Measurements from ENCODE around the gene ATP2B3.

ATP2B3 gene

DNA sequence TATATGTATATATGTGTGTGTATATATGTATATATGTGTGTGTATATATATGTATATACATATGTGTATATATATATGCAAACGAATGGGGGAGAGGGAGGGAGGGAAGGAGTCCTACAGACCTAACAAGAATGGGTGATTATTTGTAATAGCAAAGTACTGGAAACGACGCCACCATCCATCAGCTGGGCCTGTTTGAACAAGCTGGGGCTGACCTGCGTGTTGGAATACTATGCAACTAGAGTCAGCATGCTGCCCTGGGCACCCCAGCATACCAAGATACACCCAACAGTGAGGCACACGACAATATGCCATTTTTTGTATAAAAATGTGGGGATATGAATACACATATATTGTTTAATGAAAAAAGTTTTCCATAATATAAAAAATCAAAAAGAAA lies 103.1 kb downstream of the ATP2B3 start:
- no peak for DNase-seq (ENCODE audit: low read depth)

DNA sequence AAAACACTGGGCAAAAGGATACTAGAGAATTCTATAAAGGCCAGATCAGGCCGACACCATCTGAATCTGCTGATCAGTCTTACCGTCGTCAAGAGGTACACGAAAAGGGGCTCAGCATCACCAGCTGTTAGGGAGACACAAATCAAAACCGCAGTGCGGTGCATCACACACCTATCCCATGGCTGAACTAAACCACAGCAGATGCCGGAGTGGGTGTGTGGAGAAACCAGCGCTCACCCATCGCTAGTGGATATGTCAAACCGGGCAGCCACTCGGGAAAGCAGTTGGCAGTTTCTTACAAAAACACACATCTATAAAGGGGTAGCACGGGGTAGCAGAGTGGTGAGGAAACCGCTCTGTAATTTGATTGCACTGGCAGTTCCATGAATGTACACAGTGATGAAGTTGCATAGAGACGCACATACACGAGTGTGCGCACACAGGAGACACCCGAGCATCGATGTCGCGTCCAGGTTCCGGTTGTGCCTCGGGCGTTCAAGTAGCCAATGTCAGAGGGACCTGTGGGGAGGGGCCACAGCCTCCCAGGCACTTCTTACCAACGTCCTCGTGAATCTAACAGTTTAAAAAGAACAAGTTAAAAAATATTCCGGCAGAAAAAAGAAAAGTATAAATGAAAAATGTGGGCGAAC lies 104.6 kb downstream of the ATP2B3 start:
- no peak for DNase-seq (ENCODE audit: low read depth)

DNA sequence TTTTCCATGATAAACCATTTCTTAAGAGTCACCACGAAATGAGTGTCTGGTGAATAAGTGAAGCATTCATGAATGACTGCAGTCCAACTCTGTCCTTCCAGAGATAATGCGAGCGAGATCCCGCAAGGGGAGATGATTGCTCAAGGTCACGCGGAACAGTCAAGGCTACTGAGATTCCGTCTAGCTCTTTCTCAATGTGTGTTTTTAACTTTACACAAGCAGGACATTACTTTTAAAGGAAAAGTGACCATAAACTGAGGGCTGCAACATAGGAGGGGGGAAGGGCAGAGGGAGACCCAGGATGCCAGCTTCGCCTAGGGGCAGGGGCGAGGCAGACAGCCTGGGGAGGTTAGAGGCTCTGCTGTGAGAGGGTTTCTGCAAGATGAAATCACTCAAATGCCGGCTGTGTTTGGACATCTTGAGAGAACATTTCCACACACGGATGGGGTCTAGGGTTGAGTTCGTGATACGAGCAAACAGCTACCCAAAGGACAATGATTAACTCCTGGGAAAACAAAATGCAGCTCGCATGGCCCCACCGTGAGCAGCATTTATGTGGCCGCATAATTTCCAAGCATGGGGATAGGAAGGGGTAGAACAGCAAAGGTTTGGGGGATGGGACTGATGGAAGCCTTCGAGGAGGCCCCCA lies 105.3 kb downstream of the ATP2B3 start:
- DNase-seq (ENCODE audit: low read depth): no peak

DNA sequence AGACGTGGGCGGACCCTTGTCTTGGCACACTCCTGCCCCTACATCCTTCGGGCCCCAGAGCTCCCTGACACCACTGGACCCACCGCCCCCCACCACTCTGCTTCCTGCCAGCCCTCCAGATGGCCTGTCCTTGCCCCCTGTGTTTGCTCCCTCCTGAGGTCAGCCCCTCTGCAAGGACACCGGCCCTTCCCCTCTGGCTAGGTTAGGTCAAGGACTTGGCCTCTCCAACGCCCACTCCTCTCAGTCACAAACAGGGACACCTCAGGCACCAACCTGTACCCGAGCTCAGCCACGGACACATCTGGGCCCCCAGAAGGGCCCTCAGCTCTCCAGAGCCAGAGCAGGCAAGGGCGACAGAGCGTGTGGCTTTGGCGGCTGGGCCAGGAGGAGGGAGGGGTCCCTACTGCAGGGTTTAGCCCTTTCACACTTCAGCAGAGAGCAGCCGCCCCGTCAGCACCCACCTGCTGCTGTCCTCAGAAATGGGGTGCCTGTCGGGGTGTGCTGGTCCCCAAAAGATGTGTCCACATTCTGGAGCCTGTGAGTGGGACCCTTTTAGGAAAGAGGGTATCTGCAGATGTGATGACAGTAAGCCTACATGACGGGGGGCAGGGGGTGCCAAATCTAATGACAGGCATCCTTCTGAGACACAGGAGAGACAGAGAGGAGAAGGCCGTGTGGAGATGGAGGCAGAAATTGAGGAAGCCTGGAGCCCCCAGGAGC lies 106.0 kb downstream of the ATP2B3 start:
- no peak for DNase-seq (ENCODE audit: low read depth)

DNA sequence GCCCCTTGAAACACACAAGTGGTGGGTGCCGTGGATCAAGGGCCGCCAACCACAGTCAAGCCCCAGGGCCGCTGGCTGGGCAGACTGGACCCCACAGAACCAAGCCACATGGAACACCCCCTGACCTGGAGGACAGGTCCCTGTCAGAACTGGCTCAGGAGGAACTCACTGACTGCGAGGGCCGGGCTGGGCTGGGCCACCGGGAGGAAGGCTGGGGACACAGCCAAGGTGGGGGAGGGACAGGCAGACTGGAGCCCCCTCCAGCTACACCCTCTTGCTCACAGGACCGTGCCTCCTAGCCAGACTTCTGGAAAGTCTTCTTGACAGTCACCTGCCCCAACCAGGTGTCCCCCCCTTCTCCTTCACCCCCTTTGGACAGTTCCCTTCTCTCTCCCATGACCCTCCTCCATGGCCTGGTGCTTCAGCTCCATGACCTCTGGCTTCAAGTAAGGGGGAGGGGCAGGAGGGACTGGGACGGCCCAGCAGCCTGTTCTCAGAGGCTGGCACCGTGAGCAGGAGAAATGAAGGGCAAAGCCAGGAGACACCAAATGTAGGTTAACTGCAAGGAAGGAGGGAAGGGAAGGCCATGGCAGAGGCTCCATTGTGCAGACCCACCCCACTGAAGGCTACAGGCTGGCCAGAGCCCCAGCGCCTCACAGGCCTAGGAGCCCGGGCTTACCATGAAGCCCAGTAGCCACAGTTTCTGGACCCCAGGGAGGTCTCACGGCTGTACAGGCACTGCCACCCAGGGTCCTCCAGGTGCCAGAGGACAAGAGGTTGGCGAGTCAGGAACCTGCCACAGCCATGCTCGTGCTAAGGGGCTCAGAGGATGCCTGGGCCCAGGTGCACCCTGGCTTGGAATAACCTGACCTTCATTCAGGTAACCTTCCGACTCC lies 107.0 kb downstream of the ATP2B3 start:
- no peak for DNase-seq (ENCODE audit: low read depth)

DNA sequence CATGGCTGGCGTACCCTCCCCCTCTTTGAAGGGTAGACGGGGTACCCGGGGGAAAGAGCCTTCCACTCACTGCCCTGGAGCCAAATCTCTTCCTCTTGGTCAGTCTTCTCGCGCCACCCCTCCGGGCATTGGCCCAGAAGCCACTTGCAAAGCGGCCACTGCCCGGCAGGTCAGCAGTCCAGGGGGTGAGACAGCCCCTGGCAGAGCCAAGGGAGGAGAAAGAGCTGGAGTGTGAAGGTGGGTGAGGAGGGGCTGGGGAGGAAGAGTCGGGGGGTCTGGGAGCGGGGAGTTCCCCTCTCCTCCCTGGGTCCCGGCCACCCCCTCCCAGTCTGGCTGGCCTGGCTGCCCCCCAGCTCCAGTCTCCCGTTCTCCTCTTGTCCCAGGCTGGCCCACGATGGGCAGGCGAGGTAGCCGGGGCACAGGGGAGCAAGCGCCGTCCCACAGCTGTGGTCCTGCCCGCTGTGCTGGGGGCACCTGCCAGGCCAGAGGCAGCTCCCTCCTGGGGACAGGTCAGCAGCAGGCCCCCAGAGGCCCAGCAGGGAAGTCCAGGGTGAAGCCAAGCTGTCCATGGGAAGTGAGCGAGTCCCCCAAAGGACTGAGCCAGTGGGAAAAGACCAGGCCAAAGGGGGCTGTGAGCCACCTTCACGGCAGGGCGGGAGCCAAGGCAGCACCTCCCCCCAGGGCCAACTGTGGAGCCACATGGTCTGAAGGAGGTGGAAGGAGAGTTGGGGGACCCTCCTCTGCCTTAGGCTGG lies 108.0 kb downstream of the ATP2B3 start:
- DNase-seq (ENCODE audit: low read depth): no peak

DNA sequence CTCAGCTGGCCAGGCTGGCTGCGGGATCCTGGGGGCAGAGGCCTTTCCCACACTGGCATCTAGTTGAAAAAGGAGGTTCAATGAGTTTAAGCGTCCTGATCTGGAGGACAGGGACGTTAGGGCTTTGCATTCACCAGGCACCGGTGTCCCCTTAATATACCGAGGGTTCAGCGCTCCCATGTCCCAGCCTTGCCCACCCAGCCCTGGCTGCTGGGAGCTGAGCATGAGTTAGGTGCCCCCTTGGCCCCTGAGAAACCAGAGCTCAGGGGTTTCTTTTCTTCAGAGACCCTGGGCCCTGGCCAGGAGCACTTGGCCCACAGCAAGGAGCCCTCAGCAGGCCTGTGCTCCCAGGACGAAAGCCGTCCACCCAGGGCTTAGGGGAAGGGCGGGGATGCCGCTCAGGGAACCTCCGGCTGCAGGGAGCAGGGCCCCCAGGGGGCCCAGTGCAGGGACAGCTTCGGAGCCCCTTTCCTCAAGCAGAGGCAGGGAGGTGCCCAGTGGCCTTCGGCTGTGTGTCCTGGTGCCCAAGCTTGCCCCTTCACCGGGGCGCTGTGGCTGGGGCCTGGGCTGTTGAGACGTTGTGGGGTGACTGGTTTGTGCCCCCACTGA lies 108.7 kb downstream of the ATP2B3 start:
- DNase-seq (ENCODE audit: low read depth): no peak

DNA sequence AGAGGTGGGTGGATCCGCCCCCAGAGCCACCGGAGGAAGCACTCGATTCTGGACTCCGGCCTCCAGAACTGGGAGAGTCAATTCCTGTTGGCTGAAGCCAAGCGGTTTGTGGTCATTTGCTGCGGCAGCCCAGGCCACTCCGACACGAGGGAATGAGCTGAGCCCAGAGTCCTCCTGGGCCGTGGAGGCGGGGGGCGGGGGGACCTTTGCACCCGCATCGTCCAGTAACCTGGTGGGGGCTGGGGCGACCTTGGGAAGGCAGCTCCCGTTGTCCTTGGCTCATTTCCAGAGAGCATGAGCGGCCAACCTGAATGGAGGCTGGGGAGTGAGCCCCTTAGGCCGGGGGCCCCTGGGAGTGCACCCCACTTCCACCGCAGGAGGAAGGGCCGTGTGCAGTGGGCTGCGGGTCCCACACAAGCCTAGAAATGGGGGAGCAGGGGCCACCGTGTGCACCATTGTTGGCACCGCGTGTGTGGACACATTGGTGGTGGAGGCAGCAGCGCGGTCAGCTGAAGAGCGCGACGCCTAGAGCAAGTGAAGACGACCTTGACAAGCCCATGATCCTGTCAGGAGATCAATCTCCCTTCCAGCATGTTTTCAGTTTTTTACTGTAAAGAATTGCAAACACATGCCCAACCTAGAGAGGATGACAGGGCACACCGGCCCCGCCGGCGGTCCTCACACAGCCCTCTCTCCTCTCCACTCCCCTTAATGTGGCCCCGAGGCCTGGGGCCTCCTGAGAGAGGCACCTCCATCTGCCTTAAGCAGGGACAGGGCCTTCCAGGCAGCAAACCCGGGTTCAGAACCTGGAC lies 109.6 kb downstream of the ATP2B3 start:
- DNase-seq (ENCODE audit: low read depth): no peak

DNA sequence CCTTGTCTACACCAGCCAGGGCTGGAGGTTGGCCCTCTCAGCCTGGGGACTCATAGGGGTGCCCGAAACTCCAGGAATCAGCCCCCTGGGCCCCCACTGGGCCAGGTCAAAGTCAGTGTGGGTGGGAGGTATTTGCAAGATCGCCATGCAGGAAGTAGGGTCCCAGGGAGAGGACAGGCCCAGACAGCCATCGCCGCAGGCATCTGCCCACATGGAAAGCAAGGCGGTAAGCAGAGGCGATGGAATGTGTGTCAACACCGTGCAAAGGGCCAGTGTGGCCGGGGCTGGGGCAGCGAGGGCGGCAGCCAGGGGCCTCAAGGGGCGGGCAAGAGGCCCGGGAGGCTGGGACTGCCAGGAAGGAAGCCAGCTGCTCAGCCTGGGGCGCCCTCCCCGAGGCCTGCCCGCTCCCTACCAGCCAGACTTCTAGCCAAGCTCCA lies 110.3 kb downstream of the ATP2B3 start:
- DNase-seq (ENCODE audit: low read depth): no peak

DNA sequence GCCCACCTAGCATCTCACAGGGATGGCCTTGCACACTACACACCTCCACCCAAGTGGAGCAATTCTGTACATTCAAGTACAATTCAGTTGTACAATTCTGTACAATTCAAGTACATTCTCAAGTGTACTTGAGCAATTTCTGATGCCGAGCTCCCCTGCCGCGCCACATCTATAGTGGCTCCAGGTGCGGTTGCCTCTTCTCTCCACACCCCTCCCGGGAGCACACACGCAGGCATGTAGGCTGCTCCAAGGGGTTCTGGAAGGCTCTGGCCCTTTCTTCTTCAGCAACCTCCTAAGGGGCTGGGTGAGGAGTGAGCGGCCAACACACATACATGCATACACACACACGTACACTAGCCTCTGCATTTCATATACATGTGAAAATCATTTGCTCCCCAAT lies 110.7 kb downstream of the ATP2B3 start:
- DNase-seq (ENCODE audit: low read depth): no peak

DNA sequence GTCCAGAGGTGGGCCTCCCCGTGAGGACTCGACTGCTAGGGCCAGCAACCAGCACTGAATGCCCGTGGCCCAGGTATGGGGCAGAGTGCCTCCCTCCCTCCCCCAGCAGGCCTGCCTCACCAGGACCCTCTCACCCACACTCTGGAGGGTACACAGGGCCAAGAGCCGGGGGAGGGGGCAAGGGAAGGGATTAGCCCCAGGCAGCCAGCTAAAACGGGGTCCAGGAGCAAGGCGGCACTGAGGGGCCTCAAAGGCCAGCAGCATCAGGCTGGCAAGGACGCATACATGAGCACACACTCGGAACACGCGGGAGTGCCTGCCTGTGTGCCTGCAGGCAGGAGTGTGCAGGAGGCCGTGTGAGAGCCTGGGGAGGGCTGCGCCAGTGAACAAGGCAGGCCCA lies 111.2 kb downstream of the ATP2B3 start:
- no peak for DNase-seq (ENCODE audit: low read depth)

DNA sequence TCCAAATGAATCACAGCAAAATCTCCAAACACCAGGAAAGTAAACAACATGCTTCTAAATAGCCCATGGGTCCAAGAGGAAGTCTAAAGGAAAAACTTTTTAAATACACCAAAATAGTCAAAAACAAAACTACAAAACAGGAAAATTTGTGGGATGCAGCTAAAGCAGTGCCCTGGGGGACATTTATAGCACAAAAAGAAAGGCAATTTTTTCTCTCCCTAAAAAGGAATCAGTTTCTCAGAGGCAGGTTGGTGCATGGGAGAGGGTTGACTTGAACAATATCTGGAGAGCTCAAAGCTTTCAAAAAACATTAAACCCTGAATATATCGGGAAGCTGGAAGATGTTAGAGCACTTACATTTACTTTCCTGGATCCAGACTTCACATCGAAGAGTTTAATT lies 113.9 kb downstream of the ATP2B3 start:
- DNase-seq (ENCODE audit: low read depth): no peak

DNA sequence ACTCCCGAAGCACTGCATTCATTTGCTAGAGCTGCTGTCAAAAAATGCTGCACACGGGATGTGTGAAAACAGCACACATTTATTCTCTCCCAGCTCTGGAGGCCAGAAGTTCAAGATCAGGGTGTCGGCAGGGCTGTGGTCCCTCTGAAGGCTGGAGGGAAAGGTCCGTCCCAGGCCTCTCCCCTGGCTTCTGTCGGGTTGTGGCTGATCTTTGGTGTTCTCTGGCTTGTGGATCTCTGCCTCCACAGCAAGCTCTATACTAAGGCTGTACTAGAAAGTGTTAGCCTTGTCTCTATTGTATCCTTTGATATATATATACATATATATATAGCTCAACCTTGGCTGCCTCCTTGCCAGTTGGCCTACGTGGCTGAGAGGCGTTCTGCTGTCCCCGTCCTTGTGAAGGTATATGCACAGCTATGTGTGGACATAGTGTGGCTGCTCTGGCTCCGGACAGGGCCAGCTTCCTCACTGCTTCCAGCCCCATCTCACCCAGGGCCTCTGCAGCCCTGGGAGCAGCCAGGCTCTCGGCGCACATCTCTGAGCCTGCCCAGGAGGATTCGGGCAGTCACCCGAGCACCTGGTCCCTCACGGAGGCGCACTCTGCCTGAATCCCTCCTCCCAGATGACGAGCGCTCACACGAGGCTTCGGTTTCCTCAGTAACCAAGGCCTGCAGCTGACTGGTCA lies 114.6 kb downstream of the ATP2B3 start:
- no peak for DNase-seq (ENCODE audit: low read depth)
